Natural killer cell (primary cell): ENCODE measurements around the gene ZDHHC5. TPM values are rescaled to one million over a fixed set of nuclear protein-coding genes. Genes with fewer than 3 reads are reported as not detected.
A peak's percentile ranks its signal among the peaks of the same experiment; 100 is the strongest.

Experiments used
- ATAC-seq, 3 donors: fragments of 150-1000 bp in 2 of 3; fragments of 200-7000 bp in 1 of 3; cut with Tn5 transposase; 1 replicate in 1 of 3; 2 replicates in 2 of 3; pipeline ENCODE4 v1.10.0; 2021; ENCODE audit warnings: mild to moderate bottlenecking in 2 of 3, moderate library complexity in 2 of 3
- DNase-seq, 2 donors: peaks; one replicate each; pipeline versions ENCODE4 v3.0.0 to v3.0.0-alpha.2; 2013 to 2021; ENCODE audit warnings: mixed read lengths in 1 of 2
- H3K27ac ChIP-seq: one replicate; pipeline ENCODE4 v1.5.1; 2013; ENCODE audit warnings: mild to moderate bottlenecking, low read length
- H3K27me3 ChIP-seq: one replicate; pipeline ENCODE4 v1.6.1; 2013; ENCODE audit warnings: low read length; ENCODE audit not compliant: control insufficient read depth, insufficient read depth
- H3K36me3 ChIP-seq: one replicate; pipeline ENCODE4 v1.6.1; 2013; ENCODE audit warnings: low read length; ENCODE audit not compliant: control insufficient read depth, insufficient read depth
- H3K4me1 ChIP-seq: one replicate; pipeline ENCODE4 v1.6.1; 2013; ENCODE audit warnings: low read length; ENCODE audit not compliant: control insufficient read depth, insufficient read depth
- H3K4me3 ChIP-seq: one replicate; pipeline ENCODE4 v1.5.1; 2013; ENCODE audit warnings: low read length
- H3K9me3 ChIP-seq: one replicate; pipeline ENCODE4 v1.6.1; 2013; ENCODE audit warnings: low read length; ENCODE audit not compliant: control insufficient read depth, insufficient read depth
- H3K27ac Mint-ChIP-seq, 2 donors: one replicate each; pipeline ENCODE4 v1.8.0; 2022; ENCODE audit warnings: mild to moderate bottlenecking in 2 of 2, mixed read lengths in 2 of 2, moderate library complexity in 1 of 2
- H3K27me3 Mint-ChIP-seq, 2 donors: one replicate each; pipeline ENCODE4 v1.8.0; 2022; ENCODE audit warnings: low read depth in 2 of 2, mixed read lengths in 2 of 2
- H3K36me3 Mint-ChIP-seq: one replicate; pipeline ENCODE4 v1.8.0; 2022; ENCODE audit warnings: mixed read lengths
- H3K4me1 Mint-ChIP-seq, 2 donors: one replicate each; pipeline ENCODE4 v1.8.0; 2022; ENCODE audit warnings: mixed read lengths in 2 of 2
- H3K4me3 Mint-ChIP-seq: one replicate; pipeline ENCODE4 v1.8.0; 2022; ENCODE audit warnings: mild to moderate bottlenecking, moderate library complexity, mixed read lengths
- H3K9me3 Mint-ChIP-seq, 2 donors: one replicate each; pipeline ENCODE4 v1.8.0; 2022; ENCODE audit warnings: mixed read lengths in 2 of 2
- WGBS: methylation state at CpG from one replicate; pipeline ENCODE4 v1.1.7; 2013; ENCODE audit warnings: missing lambda C conversion rate; ENCODE audit not compliant: insufficient coverage; 5-methylcytosine and 5-hydroxymethylcytosine counted together
- intact Hi-C: fragments of 100-400 bp; cut with micrococcal nuclease; formaldehyde crosslinking; loops from one replicate; pipeline ENCODE4 v1.14.2; 2022
- total RNA-seq, 4 donors: library from RNA; stranded (reverse); fragments of 120-200 nt in 1 of 4; gene quantifications; one replicate each; pipeline versions ENCODE4 v1.2.3 to v1.2.4, GENCODE V29; 2013 to 2022
- TF ChIP-seq, protein P1 (sequence below): fragments of 200-600 bp; IDR thresholded peaks from one replicate; pipeline ENCODE4 v1.8.0; 2022; ENCODE audit warnings: antibody characterized with exemption

Gene ZDHHC5
- total RNA-seq, 3 donors from 2014 or later (not counting 1 experiment from before 2014, with no cell fraction given): 46.1 to 64.0 (median 55.5) TPM

DNA sequence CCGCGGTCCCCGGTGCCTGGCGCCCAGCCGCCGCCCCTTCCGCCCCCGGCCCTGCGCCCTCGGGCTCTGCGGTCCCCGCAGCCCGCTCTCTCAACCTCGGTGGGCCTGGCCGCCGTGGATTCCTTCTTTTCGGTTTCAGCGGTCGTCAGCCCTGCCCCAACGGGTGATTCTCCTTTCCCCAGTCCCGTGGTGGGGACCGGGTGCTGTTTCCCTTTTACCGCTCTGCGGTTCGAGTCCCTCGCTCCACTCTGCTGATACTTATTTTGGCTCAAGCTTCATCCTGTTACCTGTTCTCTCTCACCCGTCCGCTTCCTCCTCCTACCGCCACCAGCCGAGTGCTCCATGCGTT, 494 bp downstream of the ZDHHC5 start:
- intact Hi-C loops: loop anchor here (5.0 kb wide), 1 partner anchor 331 kb away; the partner anchor contains the start of genes P2RX3 and SSRP1
- DNase-seq (peak in 1 of 2 donors; percentile 64), ATAC-seq (peak in 1 of 3 donors; percentile 4)
- H3K36me3 Mint-ChIP-seq: peaks cover 8% of the 10 kb centered on the region
- peaks cover 49 to 63% of the 10 kb centered on the region in 2 donors for H3K4me1 Mint-ChIP-seq
- H3K27ac Mint-ChIP-seq: peak overlapping the region; percentile 97 to 98
- peak overlapping the region; percentile 95 for H3K27ac ChIP-seq
- H3K27me3 Mint-ChIP-seq: no peaks in the 10 kb centered on the region
- H3K36me3 ChIP-seq: peaks cover 16% of the 10 kb centered on the region
- TF ChIP-seq, protein P1, sequence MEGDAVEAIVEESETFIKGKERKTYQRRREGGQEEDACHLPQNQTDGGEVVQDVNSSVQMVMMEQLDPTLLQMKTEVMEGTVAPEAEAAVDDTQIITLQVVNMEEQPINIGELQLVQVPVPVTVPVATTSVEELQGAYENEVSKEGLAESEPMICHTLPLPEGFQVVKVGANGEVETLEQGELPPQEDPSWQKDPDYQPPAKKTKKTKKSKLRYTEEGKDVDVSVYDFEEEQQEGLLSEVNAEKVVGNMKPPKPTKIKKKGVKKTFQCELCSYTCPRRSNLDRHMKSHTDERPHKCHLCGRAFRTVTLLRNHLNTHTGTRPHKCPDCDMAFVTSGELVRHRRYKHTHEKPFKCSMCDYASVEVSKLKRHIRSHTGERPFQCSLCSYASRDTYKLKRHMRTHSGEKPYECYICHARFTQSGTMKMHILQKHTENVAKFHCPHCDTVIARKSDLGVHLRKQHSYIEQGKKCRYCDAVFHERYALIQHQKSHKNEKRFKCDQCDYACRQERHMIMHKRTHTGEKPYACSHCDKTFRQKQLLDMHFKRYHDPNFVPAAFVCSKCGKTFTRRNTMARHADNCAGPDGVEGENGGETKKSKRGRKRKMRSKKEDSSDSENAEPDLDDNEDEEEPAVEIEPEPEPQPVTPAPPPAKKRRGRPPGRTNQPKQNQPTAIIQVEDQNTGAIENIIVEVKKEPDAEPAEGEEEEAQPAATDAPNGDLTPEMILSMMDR: no peak
- H3K4me1 ChIP-seq: peaks cover 19% of the 10 kb centered on the region
- H3K27me3 ChIP-seq: no peaks in the 10 kb centered on the region
- peak overlapping the region; percentile 97 for H3K4me3 Mint-ChIP-seq
- H3K9me3 ChIP-seq: no peaks in the 10 kb centered on the region
- 0% methylated on average over 31 of the region's 31 CpGs for WGBS
- no peaks in the 10 kb centered on the region for H3K9me3 Mint-ChIP-seq
- H3K4me3 ChIP-seq: peak overlapping the region; percentile 97

DNA sequence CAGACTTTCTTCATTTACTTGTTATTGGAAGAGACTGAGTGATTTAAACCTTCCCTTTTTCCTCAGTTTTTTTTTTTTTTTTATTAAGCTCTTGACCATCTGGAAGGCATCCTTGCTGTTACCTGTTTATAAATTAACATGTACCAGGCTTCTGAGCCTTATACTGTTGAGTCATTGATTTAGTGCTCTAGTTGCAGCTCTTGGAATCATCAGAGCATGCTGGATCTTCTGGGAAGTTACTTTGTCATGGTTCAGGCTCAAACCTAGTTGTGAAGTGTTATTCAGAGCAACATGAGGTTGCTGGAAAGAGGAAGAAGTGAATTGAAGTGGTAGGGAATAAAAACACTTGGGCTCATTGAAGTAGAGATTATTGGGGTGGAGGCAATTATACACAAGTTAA, 6.3 kb downstream of the ZDHHC5 start:
- Mint-ChIP-seq H3K4me3 (no peak overlapping the region), H3K4me1 (peaks cover 56 to 65% of the 10 kb centered on the region in 2 donors), H3K27ac (peak overlapping the region in 1 of 2 donors; percentile 67), H3K27me3 (no peaks in the 10 kb centered on the region), H3K9me3 (no peaks in the 10 kb centered on the region), H3K36me3 (peaks cover 8% of the 10 kb centered on the region)
- no peaks in the 10 kb centered on the region for H3K27me3 ChIP-seq
- no peak overlapping the region for H3K4me3 ChIP-seq
- no peak overlapping the region for H3K27ac ChIP-seq
- H3K4me1 ChIP-seq: peaks cover 5% of the 10 kb centered on the region
- H3K36me3 ChIP-seq: peaks cover 50% of the 10 kb centered on the region
- TF ChIP-seq, protein P1: no peak
- H3K9me3 ChIP-seq: no peaks in the 10 kb centered on the region
- no peak for DNase-seq
- ATAC-seq: no peak
- intact Hi-C loops: no loop called here

DNA sequence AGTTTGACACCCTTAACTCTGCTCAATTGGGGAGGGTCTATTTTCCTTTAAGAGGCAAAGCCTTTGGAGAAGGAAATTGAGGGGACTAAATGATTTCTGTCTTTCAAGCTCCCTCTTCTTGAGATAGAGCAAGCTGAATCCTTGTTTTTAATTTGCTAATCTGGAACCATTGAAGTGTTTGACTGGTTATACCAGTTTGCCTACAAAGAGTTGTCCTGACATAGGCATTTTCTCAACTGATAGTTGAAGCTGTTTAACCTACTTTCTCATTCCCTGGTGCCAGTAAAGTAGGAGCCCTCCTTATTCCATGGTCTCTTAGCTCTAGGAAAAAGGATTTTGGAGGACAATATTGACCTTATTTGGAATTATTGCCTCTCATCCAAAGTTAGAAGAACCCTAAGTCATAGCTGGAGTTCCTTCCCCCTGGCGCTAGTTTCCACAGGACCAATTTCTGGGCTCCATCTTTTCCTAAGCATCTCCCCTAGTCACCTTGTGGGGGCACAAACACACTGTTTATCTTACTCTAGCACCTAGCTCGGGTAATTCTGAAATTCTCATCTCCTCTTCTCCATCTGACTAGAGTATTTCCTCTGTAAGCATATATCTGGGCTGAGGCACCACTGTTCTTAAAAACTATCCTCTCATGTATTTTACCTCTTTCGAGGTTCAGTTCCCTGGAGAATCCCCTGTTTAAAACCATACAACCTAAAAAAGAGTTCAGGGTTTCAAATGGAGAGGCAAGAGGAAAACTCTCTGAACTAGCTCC, 7.4 kb downstream of the ZDHHC5 start:
- no peak overlapping the region for H3K27ac ChIP-seq
- ATAC-seq: no peak
- WGBS: 80% methylated on average over 3 of the region's 3 CpGs

More for the DNA sequence above, 7.4 kb downstream of the ZDHHC5 start:
- Mint-ChIP-seq H3K36me3 (peaks cover 8% of the 10 kb centered on the region), H3K27me3 (no peaks in the 10 kb centered on the region), H3K4me1 (peaks cover 52 to 55% of the 10 kb centered on the region in 2 donors), H3K27ac (peak overlapping the region; percentile 26 to 67), H3K9me3 (no peaks in the 10 kb centered on the region), H3K4me3 (no peak overlapping the region)
- DNase-seq: no peak
- TF ChIP-seq, protein P1: no peak
- H3K36me3 ChIP-seq: peaks cover 58% of the 10 kb centered on the region
- intact Hi-C loops: no loop called here
- no peak overlapping the region for H3K4me3 ChIP-seq
- H3K4me1 ChIP-seq: peaks cover 4% of the 10 kb centered on the region
- H3K27me3 ChIP-seq: no peaks in the 10 kb centered on the region
- H3K9me3 ChIP-seq: no peaks in the 10 kb centered on the region
